CD8-positive, alpha-beta memory T cell (primary cell): ENCODE results near the gene FLOT1. TPM values are rescaled to one million over a fixed set of nuclear protein-coding genes. Genes with fewer than 3 reads are reported as not detected.

ENCODE experiments used
- CTCF ChIA-PET: fragments of 350-600 bp; sonication (Branson Sonifier 250); formaldehyde crosslinking; loops from one replicate; lab custom pipeline; 2021; ENCODE audit warnings: antibody characterized with exemption; lab: Charles Lee
- POLR2A ChIA-PET: fragments of 350-600 bp; sonication (Branson Sonifier 250); formaldehyde crosslinking; loops from one replicate; lab custom pipeline; 2021; ENCODE audit warnings: antibody characterized with exemption; lab: Charles Lee
- DNase-seq, 5 donors: peaks; one replicate each; pipeline versions ENCODE4 v3.0.0 to v3.0.0-alpha.2; 2020 to 2022; ENCODE audit warnings: mixed read lengths in 1 of 5
- H3K27ac ChIP-seq: one replicate; pipeline ENCODE4 v1.7.0; 2013; ENCODE audit warnings: low read depth, mild to moderate bottlenecking, low read length, moderate library complexity
- H3K27me3 ChIP-seq: 2 replicates; pipeline ENCODE4 v1.7.0; 2013; ENCODE audit warnings: low read length, mild to moderate bottlenecking; ENCODE audit not compliant: insufficient read depth, poor library complexity, severe bottlenecking
- H3K36me3 ChIP-seq: 2 replicates; pipeline ENCODE4 v1.7.0; 2013; ENCODE audit warnings: mild to moderate bottlenecking, low read length, moderate library complexity; ENCODE audit not compliant: insufficient read depth
- H3K4me1 ChIP-seq: 2 replicates; pipeline ENCODE4 v1.7.0; 2013; ENCODE audit warnings: mild to moderate bottlenecking, low read length, moderate library complexity; ENCODE audit not compliant: insufficient read depth
- H3K4me3 ChIP-seq: 2 replicates; pipeline ENCODE4 v1.7.0; 2013; ENCODE audit warnings: mild to moderate bottlenecking, low read length
- H3K9me3 ChIP-seq: 2 replicates; pipeline ENCODE4 v1.7.0; 2013; ENCODE audit warnings: mild to moderate bottlenecking, low read length
- H3K27ac Mint-ChIP-seq, 8 donors: one replicate each; pipeline ENCODE4 v1.8.0; 2020 to 2021; ENCODE audit warnings: mixed read lengths in 8 of 8, mild to moderate bottlenecking in 6 of 8, inconsistent platforms in 3 of 8, moderate library complexity in 3 of 8
- H3K27me3 Mint-ChIP-seq, 2 donors: one replicate each; pipeline ENCODE4 v1.8.0; 2020 to 2021; ENCODE audit warnings: mixed read lengths in 2 of 2, mild to moderate bottlenecking in 1 of 2, moderate library complexity in 1 of 2
- H3K36me3 Mint-ChIP-seq, 3 donors: one replicate each; pipeline ENCODE4 v1.8.0; 2020 to 2021; ENCODE audit warnings: mixed read lengths in 3 of 3, inconsistent platforms in 1 of 3, mild to moderate bottlenecking in 1 of 3
- H3K4me1 Mint-ChIP-seq, 3 donors: one replicate each; pipeline ENCODE4 v1.8.0; 2020 to 2021; ENCODE audit warnings: mixed read lengths in 3 of 3, inconsistent platforms in 1 of 3, mild to moderate bottlenecking in 1 of 3
- H3K4me3 Mint-ChIP-seq, 7 donors: one replicate each; pipeline ENCODE4 v1.8.0; 2020 to 2021; ENCODE audit warnings: mixed read lengths in 7 of 7, mild to moderate bottlenecking in 6 of 7, moderate library complexity in 4 of 7, inconsistent platforms in 2 of 7
- H3K9me3 Mint-ChIP-seq, 5 donors: one replicate each; pipeline ENCODE4 v1.8.0; 2020 to 2022; ENCODE audit warnings: mixed read lengths in 5 of 5, mild to moderate bottlenecking in 3 of 5, moderate library complexity in 2 of 5, inconsistent platforms in 1 of 5
- polyA plus RNA-seq: library from polyadenylated mRNA; unstranded; fragments of 300-500 nt; fragmentation: Illumina TruSeq; gene quantifications from one replicate; pipeline ENCODE4 v1.2.3, GENCODE V29; 2021
- total RNA-seq, 2 experiments: library from RNA; stranded (reverse); gene quantifications; one replicate each; pipeline ENCODE4 v1.2.3, GENCODE V29; 2021

FLOT1 gene
- total and polyA plus RNA-seq, 3 experiments from 2014 or later, result 104 to 155 (median 154) TPM

- ChIA-PET POLR2A (no interaction called here), CTCF (no interaction called here)
- DNase-seq, result no peak
- Histone ChIP-seq H3K9me3 (no peaks in the 10 kb centered on the region), H3K27me3 (no peaks in the 10 kb centered on the region), H3K4me3 (no peak overlapping the region), H3K27ac (no peak overlapping the region), H3K36me3 (no peaks in the 10 kb centered on the region), H3K4me1 (no peaks in the 10 kb centered on the region)
- no peaks in the 10 kb centered on the region for H3K9me3 Mint-ChIP-seq
- peak overlapping the region in 2 of 8 donors; percentile 27 to 47 for H3K27ac Mint-ChIP-seq
- H3K36me3 Mint-ChIP-seq, result peaks cover 0 to under 1% (median 0%) of the 10 kb centered on the region in 3 donors
- H3K4me3 Mint-ChIP-seq, result no peak overlapping the region
- peaks cover 0 to 1% of the 10 kb centered on the region in 2 donors for H3K27me3 Mint-ChIP-seq
- peaks cover under 1 to 7% (median 2%) of the 10 kb centered on the region in 3 donors for H3K4me1 Mint-ChIP-seq
Measured at GRCh38 chr6:30748851-30749540, 6.5 kb upstream of the FLOT1 start.

- H3K4me1 Mint-ChIP-seq, result peaks cover 9 to 15% (median 11%) of the 10 kb centered on the region in 3 donors
- peaks cover 3% of the 10 kb centered on the region for H3K4me1 ChIP-seq
- H3K27ac Mint-ChIP-seq, result peak overlapping the region in 1 of 8 donors; percentile 28
- H3K4me3 ChIP-seq, result no peak overlapping the region
- H3K27ac ChIP-seq, result no peak overlapping the region
- no peaks in the 10 kb centered on the region for H3K36me3 ChIP-seq
- ChIA-PET POLR2A (no interaction called here), CTCF (interaction anchor here (1.2 to 3.0 kb wide), 3 partner anchors 17 to 69 kb away, joined by 4 to 10 read pairs (median 8); no protein-coding TSS in a partner anchor)
- H3K27me3 ChIP-seq, result no peaks in the 10 kb centered on the region
- H3K9me3 ChIP-seq, result no peaks in the 10 kb centered on the region
- peak overlapping the region in 1 of 7 donors; percentile 66 for H3K4me3 Mint-ChIP-seq
- H3K27me3 Mint-ChIP-seq, result no peaks in the 10 kb centered on the region
- H3K36me3 Mint-ChIP-seq, result peaks cover 0 to 7% (median 0%) of the 10 kb centered on the region in 3 donors
- no peaks in the 10 kb centered on the region for H3K9me3 Mint-ChIP-seq
- DNase-seq, result no peak
Measured at GRCh38 chr6:30747902-30748769, 5.6 kb upstream of the FLOT1 start.

GRCh38 chr6:30747300-30747687 is 4.8 kb upstream of the FLOT1 start:
- Mint-ChIP-seq H3K36me3 (peaks cover 0 to 12% (median 0%) of the 10 kb centered on the region in 3 donors), H3K27me3 (no peaks in the 10 kb centered on the region), H3K4me3 (peak overlapping the region in 1 of 7 donors; percentile 66), H3K4me1 (peaks cover 13 to 20% (median 14%) of the 10 kb centered on the region in 3 donors), H3K9me3 (no peaks in the 10 kb centered on the region), H3K27ac (peak overlapping the region in 1 of 8 donors; percentile 8)
- Histone ChIP-seq H3K4me3 (no peak overlapping the region), H3K36me3 (no peaks in the 10 kb centered on the region), H3K9me3 (no peaks in the 10 kb centered on the region), H3K27ac (no peak overlapping the region), H3K27me3 (no peaks in the 10 kb centered on the region), H3K4me1 (peaks cover 5% of the 10 kb centered on the region)
- POLR2A ChIA-PET, result no interaction called here
- CTCF ChIA-PET, result interaction anchor here (0.8 to 3.0 kb wide), 6 partner anchors 10 to 82 kb away, joined by 3 to 10 read pairs (median 5); no protein-coding TSS in a partner anchor
- no peak for DNase-seq

- H3K4me1 Mint-ChIP-seq, result peaks cover 39 to 47% (median 39%) of the 10 kb centered on the region in 3 donors
- H3K4me3 Mint-ChIP-seq, result peak within 1 kb of the TSS; percentile 89 to 96 (median 93)
- H3K9me3 ChIP-seq, result no peaks in the 10 kb centered on the region
- peaks cover 26% of the 10 kb centered on the region for H3K4me1 ChIP-seq
- no peaks in the 10 kb centered on the region for H3K27me3 ChIP-seq
- H3K36me3 ChIP-seq, result peaks cover 10% of the 10 kb centered on the region
- peak within 1 kb of the TSS; percentile 80 for H3K4me3 ChIP-seq
- no peaks in the 10 kb centered on the region for H3K9me3 Mint-ChIP-seq
- H3K27ac Mint-ChIP-seq, result peak within 1 kb of the TSS; percentile 84 to 97 (median 92)
- H3K27ac ChIP-seq, result peak within 1 kb of the TSS; percentile 77
- POLR2A ChIA-PET, result interaction anchor here (0.6 kb wide), 1 partner anchor 79 kb away, joined by 3 read pairs; no protein-coding TSS in a partner anchor
- DNase-seq, result peak; percentile 57 to 72 (median 69)
- no peaks in the 10 kb centered on the region for H3K27me3 Mint-ChIP-seq
- CTCF ChIA-PET, result interaction anchor here (0.6 to 2.4 kb wide), 23 partner anchors 9 to 275 kb away, joined by 3 to 9 read pairs (median 3); partner anchors contain the start of genes DDR1 and MDC1
- peaks cover 0 to 40% (median 4%) of the 10 kb centered on the region in 3 donors for H3K36me3 Mint-ChIP-seq
Measured at GRCh38 chr6:30744054-30744805, 1.7 kb upstream of the FLOT1 start, which contains the start of gene IER3. TSS of gene IER3 (minus strand) at chr6:30744547. CDS start at chr6:30744518, 29 bp downstream.

- peak overlapping the region; percentile 89 to 96 (median 93) for H3K4me3 Mint-ChIP-seq
- POLR2A ChIA-PET, result interaction anchor here (0.6 to 1.4 kb wide), 4 partner anchors 79 to 532 kb away, joined by 3 read pairs; partner anchors contain the start of gene DDR1
Measured at GRCh38 chr6:30743099-30744053, 889 bp upstream of the FLOT1 start.

GRCh38 chr6:30741789-30742315 is 635 bp downstream of the FLOT1 start:
- Mint-ChIP-seq H3K27ac (peak overlapping the region; percentile 74 to 94 (median 90)), H3K4me3 (peak overlapping the region; percentile 89 to 96 (median 90)), H3K36me3 (peaks cover 6 to 57% (median 14%) of the 10 kb centered on the region in 3 donors), H3K27me3 (no peaks in the 10 kb centered on the region), H3K4me1 (peaks cover 57 to 70% (median 61%) of the 10 kb centered on the region in 3 donors), H3K9me3 (peaks cover 0 to 4% (median 0%) of the 10 kb centered on the region in 5 donors)
- Histone ChIP-seq H3K4me1 (peaks cover 50% of the 10 kb centered on the region), H3K27me3 (no peaks in the 10 kb centered on the region), H3K9me3 (no peaks in the 10 kb centered on the region), H3K36me3 (peaks cover 18% of the 10 kb centered on the region), H3K27ac (peak overlapping the region; percentile 77), H3K4me3 (peak overlapping the region; percentile 80)
- CTCF ChIA-PET, result interaction anchor here (0.9 to 2.9 kb wide), 3 partner anchors 11 to 87 kb away, joined by 3 to 11 read pairs (median 3); no protein-coding TSS in a partner anchor
- no peak for DNase-seq
- POLR2A ChIA-PET, result interaction anchor here (0.6 to 1.4 kb wide), 4 partner anchors 13 to 142 kb away, joined by 3 to 4 read pairs (median 3); partner anchors contain the start of genes DDR1, MRPS18B and PPP1R10

More at GRCh38 chr6:30743099-30744053, 889 bp upstream of the FLOT1 start:
- H3K9me3 ChIP-seq, result no peaks in the 10 kb centered on the region
- H3K36me3 ChIP-seq, result peaks cover 18% of the 10 kb centered on the region
- Mint-ChIP-seq H3K4me1 (peaks cover 48 to 55% (median 48%) of the 10 kb centered on the region in 3 donors), H3K27ac (peak overlapping the region; percentile 84 to 97 (median 92)), H3K36me3 (peaks cover 4 to 48% (median 7%) of the 10 kb centered on the region in 3 donors), H3K9me3 (no peaks in the 10 kb centered on the region), H3K27me3 (no peaks in the 10 kb centered on the region)
- H3K4me1 ChIP-seq, result peaks cover 34% of the 10 kb centered on the region
- H3K27me3 ChIP-seq, result no peaks in the 10 kb centered on the region
- H3K27ac ChIP-seq, result peak overlapping the region; percentile 77
- peak overlapping the region; percentile 80 for H3K4me3 ChIP-seq
- CTCF ChIA-PET, result interaction anchor here (0.8 to 2.4 kb wide), 11 partner anchors 8 to 274 kb away, joined by 3 to 9 read pairs (median 3); partner anchors contain the start of genes DDR1 and MDC1
- peak; percentile 27 to 50 (median 33) for DNase-seq
